CD4-positive, alpha-beta T cell treated with Interleukin-15 for 4 hours (primary cell): ENCODE measurements around the gene GNAZ.

ENCODE experiments used
- DNase-seq: peaks from one replicate; pipeline ENCODE4 v3.0.0-alpha.2; 2020; ENCODE audit warnings: low spot score

GNAZ gene

DNA sequence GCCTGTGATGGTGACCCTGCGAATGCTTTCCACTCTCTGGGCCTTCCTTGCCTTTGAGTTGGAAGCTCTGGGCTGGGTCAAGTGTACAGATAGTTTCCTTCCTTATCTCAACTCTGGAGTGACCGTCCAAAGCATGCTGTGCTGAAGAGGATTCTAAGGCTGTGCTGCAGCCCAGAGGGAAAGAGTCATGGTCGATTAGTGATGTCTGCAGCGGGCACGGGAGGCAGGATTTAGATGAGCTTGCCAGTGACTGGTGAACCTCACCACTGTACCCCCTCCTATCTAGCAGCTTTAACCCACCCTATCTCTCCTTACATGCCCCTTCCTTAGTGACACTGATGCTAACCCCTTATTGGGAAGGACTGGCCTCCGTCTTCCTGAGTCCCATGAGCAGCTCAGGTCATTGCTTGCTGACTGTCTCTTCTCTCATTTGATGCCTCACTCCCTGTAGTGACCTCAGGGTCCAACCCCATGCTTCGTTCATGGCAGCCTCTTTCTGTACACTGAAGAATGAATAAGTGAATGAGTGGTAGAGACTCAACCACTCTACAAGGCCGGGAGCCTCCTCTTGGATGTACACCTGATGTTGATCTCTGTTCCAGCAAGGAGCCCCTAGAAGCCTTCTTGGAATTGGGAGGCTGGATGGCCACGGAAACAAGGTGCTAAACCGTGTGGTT, 6.7 kb downstream of the GNAZ start:
- no peak for DNase-seq

- DNase-seq: no peak
Observed at GRCh38 chr22:23077627-23078461, 7.5 kb downstream of the GNAZ start.

DNA sequence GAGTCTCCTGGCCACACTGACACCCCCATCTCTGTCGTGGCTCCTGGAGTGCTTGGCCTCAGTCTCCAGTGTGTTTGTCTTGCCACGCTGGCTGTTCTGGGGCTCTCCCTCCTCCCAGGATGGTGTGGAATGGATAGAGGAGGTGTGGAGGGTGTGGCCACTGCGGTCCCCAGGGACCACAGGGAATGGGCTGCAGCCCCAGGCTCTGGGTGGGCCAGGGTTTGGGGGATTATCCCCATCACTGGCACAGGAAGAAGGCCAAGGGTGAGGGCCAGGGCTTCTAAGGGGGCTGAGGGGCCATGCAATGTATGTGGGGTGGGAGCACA, 8.1 kb downstream of the GNAZ start:
- DNase-seq: no peak

GRCh38 chr22:23079240-23079768, 9.0 kb downstream of the GNAZ start:
- DNase-seq: no peak

GRCh38 chr22:23079814-23080521, 9.6 kb downstream of the GNAZ start:
- DNase-seq: no peak

- DNase-seq: no peak
Observed at GRCh38 chr22:23080613-23081290, 10.4 kb downstream of the GNAZ start.

DNA sequence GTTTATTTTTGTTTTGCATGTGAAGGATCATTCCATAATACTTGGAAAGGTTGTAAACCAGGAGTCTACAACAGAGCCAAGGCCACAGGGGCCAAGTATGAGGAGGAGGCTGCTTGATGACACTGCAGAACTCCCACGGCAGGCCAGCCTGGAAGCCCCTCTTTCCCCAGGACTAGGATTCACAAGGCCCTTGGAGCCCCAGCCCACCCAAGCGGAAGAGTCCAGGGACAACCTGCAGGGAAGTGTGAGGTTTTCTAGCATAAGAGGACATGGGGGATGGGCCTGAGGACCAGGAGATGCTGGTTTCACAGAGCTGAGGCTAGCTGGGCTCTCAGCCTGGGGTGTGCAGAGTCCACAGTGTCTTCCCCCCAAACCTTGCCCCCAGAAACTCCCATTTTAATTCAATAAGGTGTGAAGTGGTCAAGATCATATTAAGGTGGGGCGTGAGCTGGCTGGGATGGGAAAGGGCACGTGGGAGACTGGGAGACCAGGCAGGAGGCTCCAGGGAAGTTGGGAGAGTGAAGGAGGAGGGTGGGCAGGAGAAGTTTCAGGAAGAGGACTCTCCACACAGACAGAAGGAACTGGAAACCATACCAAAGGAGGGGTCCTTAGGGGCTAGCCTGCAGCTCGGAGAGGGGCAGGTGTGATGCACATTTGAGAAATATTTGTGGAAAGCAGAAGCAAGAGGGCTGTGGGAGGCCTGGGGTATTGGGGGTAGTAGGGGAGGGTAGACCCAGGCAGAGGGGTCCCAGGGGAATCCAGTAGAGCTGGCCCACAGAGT, 12.4 kb downstream of the GNAZ start:
- no peak for DNase-seq

DNA sequence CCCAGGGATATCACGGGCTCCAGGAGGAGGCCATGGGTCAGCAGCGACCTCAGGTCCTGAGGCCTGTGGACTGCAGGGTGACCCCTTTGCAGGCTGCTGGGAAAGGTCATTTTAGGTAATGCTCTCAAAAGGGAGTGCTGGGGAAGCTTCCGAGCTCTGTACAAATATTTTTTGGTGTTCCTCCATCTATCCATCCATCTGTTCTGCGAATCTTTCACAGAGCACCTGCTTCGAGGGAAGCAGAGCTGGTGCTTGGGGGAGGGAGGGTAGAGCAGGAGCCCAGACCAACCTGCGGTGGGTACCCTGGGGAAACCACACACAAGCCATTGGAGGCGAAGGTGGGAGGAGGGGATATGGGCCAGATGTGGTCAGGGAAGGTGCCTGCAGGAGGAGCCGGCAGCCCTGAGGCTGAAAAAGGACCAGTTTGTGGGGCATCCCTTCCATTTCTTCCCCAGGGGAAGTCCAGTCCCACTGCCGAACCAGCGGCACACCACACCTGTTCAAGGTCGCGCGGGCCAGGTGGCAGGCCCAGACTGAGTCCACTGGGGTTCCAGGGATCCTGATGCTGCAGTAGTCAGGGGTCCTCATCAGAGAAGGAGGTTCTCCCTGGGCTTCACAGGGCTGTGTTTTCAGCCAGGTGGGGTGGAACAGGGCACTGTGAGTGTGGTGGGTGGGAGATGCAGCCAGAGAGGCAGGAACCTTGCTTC, 13.1 kb downstream of the GNAZ start:
- DNase-seq: no peak

- no peak for DNase-seq
Observed at GRCh38 chr22:23084453-23085350, 14.4 kb downstream of the GNAZ start.

DNA sequence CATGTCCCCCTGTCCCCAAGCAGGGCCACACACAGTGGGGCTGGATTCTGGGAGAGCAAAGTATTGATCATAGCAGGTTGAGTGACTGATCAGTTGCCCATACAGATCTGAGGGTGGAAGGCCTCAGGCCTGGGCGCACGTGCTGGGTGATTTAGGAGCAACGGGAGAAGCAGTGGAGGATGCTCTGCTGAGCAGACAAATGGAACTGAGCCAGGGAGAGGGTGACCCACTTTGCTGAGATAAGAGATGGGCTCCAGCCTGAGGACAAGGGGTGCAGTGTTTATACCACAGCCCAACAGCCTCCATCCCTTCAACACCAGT, 15.0 kb downstream of the GNAZ start:
- no peak for DNase-seq

- no peak for DNase-seq
Observed at GRCh38 chr22:23085785-23086184, 15.5 kb downstream of the GNAZ start.

- no peak for DNase-seq
Observed at GRCh38 chr22:23086263-23086662, 15.9 kb downstream of the GNAZ start.

DNA sequence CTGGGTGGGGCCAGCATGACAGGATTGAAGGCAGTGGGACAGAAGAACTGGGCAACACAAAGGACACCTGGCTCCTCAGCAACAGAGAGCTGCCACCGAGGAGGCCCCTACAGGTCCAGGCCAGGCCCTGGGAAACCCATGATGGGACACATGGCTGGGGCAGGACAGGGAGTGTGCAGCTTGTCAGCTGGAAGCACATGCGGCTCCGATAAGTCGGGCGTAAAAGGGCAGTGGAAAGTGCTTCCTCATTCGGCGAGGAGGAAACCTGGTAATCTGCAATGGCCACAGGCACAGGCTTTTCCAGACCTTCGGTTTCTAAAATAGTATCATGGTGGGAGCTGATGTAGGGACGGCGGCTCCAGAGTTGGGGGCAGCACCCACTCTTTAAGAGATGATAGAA, 16.5 kb downstream of the GNAZ start:
- DNase-seq: no peak

DNA sequence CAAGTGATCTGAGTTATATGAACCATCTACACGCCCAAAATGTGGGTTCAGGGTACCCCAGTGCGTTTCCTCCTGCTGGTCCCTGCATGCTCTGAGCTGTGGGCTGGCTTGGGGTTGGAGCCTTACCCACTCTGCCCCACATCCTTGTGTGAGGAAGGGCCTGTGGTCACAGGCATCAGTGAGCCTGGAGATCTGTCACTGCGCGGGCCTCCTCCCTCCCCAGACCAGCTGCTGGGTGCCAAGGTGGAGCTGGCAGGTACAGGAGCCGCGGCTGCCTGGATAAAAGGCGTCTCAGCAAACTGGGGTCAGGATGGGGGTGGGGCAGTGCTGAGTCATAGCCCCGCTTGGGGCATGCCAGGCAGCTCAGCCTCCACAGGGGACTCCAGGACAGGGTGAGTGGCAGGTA, 17.9 kb downstream of the GNAZ start:
- DNase-seq: peak; percentile 10

- no peak for DNase-seq
Observed at GRCh38 chr22:23089010-23089409, 18.7 kb downstream of the GNAZ start.

DNA sequence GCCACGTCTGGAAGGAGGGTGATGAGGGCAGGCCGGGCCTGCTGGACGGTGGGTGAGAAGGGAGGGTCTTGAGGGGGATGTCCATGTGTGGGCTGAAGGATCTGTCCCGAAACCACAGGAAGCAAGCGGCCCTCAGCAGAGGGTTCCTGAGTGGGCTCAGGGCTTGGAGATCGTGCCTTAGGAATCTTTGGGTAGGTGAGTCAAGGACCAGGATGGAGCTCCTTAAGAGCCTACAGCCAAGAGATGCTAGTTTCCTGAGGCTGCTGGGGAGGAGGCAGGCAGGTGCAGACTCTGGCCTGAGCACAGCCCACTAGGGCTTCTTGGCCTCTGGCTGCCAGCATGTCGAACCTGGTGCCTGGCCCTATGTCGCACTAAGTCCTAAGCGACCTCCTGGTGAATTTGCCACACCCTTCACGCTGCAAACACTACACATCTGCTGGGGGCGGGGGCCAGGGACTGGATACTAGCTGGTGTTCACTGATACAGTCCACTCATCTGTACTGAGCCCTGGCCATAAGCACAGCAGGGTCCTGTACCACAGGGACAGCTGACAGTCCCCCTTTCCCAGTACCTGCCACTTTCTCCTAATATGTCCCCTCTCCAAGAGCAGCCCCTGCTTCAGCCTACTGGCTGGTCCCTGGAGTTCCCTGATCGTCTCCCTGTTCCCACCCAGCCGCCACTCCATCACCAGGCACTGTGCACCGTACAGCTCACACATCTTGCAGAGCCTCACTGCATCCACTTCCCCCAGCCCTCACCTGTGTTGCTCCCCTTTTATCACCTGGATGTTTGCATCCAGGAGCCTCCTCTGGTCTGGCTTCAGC, 19.5 kb downstream of the GNAZ start:
- DNase-seq: no peak

- DNase-seq: no peak
Observed at GRCh38 chr22:23090457-23090835, 20.1 kb downstream of the GNAZ start.

DNA sequence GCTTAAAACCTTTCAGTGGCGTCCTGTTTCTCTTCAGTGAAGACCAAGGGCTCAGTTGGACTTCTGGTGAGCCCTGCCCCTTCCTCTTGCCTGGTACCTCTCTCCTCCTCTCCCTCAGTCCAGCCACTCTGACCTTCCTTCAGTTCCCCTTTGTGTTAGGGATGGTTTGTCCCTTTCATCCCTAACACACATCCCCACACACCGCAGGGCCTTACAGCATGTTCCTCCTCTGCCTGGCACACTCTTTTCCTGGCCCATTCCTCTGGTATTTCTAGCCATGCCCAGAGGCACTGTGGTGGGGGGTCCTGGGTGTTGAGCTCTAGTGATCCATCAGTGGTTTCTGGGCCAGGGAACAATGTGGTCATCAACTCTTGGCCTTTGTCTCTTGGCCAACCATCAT, 21.4 kb downstream of the GNAZ start:
- no peak for DNase-seq
